ENCODE data around the gene DAG1.

DAG1 gene

DNA sequence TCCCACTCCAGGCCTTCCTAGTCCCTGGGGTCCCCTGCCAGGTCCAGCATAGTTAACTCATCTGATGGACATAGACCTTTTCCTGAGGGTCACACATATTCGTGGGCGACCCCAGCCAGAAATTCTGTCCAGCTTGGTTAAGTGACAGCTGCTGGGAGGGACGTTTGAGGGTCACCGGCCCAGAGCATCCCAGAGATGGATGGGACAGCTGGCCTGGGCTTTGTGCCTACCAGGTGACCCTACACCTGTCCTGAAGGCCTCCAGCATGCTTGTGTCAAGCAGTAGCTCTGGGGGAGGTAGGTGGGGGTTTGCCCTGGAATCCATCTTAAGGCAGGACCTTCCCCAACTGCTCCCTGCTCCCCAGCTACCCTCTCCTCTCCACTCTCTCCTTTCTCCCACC, 9.1 kb upstream of the DAG1 start:
- Histone ChIP-seq H3K4me3 (ENCODE audit: low read length) (no peak overlapping the region), H3K79me2 (ENCODE audit: control insufficient read depth, low read length) (no peaks in the 10 kb centered on the region), H3K36me3 (ENCODE audit: control insufficient read depth, low read length) (no peaks in the 10 kb centered on the region), H3K27me3 (ENCODE audit: control insufficient read depth, low read length) (no peaks in the 10 kb centered on the region), H3K4me1 (ENCODE audit: control insufficient read depth, low read length) (no peaks in the 10 kb centered on the region), H3K4me2 (ENCODE audit: low read length) (no peak overlapping the region), H3K9me3 (ENCODE audit: control insufficient read depth, insufficient read depth, low read length) (no peaks in the 10 kb centered on the region), H4K20me1 (ENCODE audit: control insufficient read depth, insufficient read depth, low read depth, low read length) (no peaks in the 10 kb centered on the region), H3K27ac (ENCODE audit: low read depth, low read length) (no peak overlapping the region), H3K9me2 (replicated peaks; ENCODE audit: control insufficient read depth, low read length) (no peaks in the 10 kb centered on the region), H3F3A (ENCODE audit: control insufficient read depth, insufficient read depth) (no peaks in the 10 kb centered on the region)
- no peak for TF ChIP-seq EZH2phosphoT487 (IDR thresholded peaks at IDR 0.05; ENCODE audit: borderline replicate concordance, low read length)
- TF ChIP-seq, protein P1, sequence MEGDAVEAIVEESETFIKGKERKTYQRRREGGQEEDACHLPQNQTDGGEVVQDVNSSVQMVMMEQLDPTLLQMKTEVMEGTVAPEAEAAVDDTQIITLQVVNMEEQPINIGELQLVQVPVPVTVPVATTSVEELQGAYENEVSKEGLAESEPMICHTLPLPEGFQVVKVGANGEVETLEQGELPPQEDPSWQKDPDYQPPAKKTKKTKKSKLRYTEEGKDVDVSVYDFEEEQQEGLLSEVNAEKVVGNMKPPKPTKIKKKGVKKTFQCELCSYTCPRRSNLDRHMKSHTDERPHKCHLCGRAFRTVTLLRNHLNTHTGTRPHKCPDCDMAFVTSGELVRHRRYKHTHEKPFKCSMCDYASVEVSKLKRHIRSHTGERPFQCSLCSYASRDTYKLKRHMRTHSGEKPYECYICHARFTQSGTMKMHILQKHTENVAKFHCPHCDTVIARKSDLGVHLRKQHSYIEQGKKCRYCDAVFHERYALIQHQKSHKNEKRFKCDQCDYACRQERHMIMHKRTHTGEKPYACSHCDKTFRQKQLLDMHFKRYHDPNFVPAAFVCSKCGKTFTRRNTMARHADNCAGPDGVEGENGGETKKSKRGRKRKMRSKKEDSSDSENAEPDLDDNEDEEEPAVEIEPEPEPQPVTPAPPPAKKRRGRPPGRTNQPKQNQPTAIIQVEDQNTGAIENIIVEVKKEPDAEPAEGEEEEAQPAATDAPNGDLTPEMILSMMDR (IDR thresholded peaks at IDR 0.05; ENCODE audit: low read depth, low read length, poor library complexity, severe bottlenecking): no peak

- Histone ChIP-seq H4K20me1 (ENCODE audit: control insufficient read depth, insufficient read depth, low read depth, low read length) (no peaks in the 10 kb centered on the region), H3K27me3 (ENCODE audit: control insufficient read depth, low read length) (no peaks in the 10 kb centered on the region), H3K9me2 (replicated peaks; ENCODE audit: control insufficient read depth, low read length) (no peaks in the 10 kb centered on the region), H3K4me1 (ENCODE audit: control insufficient read depth, low read length) (no peaks in the 10 kb centered on the region), H3K4me3 (ENCODE audit: low read length) (no peak overlapping the region), H3K79me2 (ENCODE audit: control insufficient read depth, low read length) (no peaks in the 10 kb centered on the region), H3F3A (ENCODE audit: control insufficient read depth, insufficient read depth) (no peaks in the 10 kb centered on the region), H3K4me2 (ENCODE audit: low read length) (no peak overlapping the region), H3K36me3 (ENCODE audit: control insufficient read depth, low read length) (no peaks in the 10 kb centered on the region), H3K27ac (ENCODE audit: low read depth, low read length) (no peak overlapping the region), H3K9me3 (ENCODE audit: control insufficient read depth, insufficient read depth, low read length) (no peaks in the 10 kb centered on the region)
- no peak for TF ChIP-seq EZH2phosphoT487 (IDR thresholded peaks at IDR 0.05; ENCODE audit: borderline replicate concordance, low read length)
- TF ChIP-seq, protein P1 (IDR thresholded peaks at IDR 0.05; ENCODE audit: low read depth, low read length, poor library complexity, severe bottlenecking): no peak
These were observed 8.5 kb upstream of the DAG1 start for GRCh38 chr3:49461443-49462171.

DNA sequence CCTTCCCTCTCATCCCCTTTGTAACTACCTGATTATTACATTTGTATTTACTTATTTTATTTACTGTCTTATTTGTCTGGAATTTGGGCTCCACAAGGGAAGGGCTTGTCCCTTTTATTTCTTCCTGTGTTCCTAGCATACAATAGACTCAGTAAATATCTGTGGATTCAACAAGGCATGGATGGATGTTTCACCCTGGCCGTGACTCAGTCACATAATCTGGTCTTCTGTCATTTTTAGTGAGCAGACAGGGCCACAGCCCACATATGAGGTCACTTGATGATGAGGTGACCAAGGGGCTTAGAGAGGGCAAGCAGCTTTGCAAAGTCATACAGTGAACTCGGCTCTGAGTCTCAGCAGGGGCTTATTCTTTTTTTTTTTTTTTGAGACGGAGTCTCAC, 7.8 kb upstream of the DAG1 start:
- Histone ChIP-seq H3K27ac (ENCODE audit: low read depth, low read length) (no peak overlapping the region), H3K27me3 (ENCODE audit: control insufficient read depth, low read length) (no peaks in the 10 kb centered on the region), H3K79me2 (ENCODE audit: control insufficient read depth, low read length) (no peaks in the 10 kb centered on the region), H3K4me1 (ENCODE audit: control insufficient read depth, low read length) (no peaks in the 10 kb centered on the region), H3K4me2 (ENCODE audit: low read length) (no peak overlapping the region), H3K9me2 (replicated peaks; ENCODE audit: control insufficient read depth, low read length) (no peaks in the 10 kb centered on the region), H4K20me1 (ENCODE audit: control insufficient read depth, insufficient read depth, low read depth, low read length) (no peaks in the 10 kb centered on the region), H3K9me3 (ENCODE audit: control insufficient read depth, insufficient read depth, low read length) (no peaks in the 10 kb centered on the region), H3K4me3 (ENCODE audit: low read length) (no peak overlapping the region), H3K36me3 (ENCODE audit: control insufficient read depth, low read length) (no peaks in the 10 kb centered on the region), H3F3A (ENCODE audit: control insufficient read depth, insufficient read depth) (no peaks in the 10 kb centered on the region)
- TF ChIP-seq EZH2phosphoT487 (IDR thresholded peaks at IDR 0.05; ENCODE audit: borderline replicate concordance, low read length): no peak
- TF ChIP-seq, protein P1 (IDR thresholded peaks at IDR 0.05; ENCODE audit: low read depth, low read length, poor library complexity, severe bottlenecking): no peak
